HG02588 (cell line): ENCODE measurements around the gene ADAM15.
A peak's percentile ranks its signal among the peaks of the same experiment; 100 is the strongest.

ENCODE experiments used
- ATAC-seq: cut with Tn5 transposase; IDR thresholded peaks from one replicate; pipeline ENCODE4 v1.9.1; 2021; ENCODE audit warnings: mild to moderate bottlenecking, moderate library complexity; ENCODE audit not compliant: unreplicated experiment

ADAM15 gene

GRCh38 chr1:155083865-155084721 is 33.0 kb downstream of the ADAM15 start:
- ATAC-seq: peak; percentile 4

GRCh38 chr1:155084722-155085503 is 33.8 kb downstream of the ADAM15 start:
- peak; percentile 63 for ATAC-seq

GRCh38 chr1:155085504-155086127 is 34.5 kb downstream of the ADAM15 start:
- no peak for ATAC-seq

- no peak for ATAC-seq
These were observed 35.1 kb downstream of the ADAM15 start for GRCh38 chr1:155086128-155086741.

GRCh38 chr1:155086856-155087535 is 35.9 kb downstream of the ADAM15 start:
- no peak for ATAC-seq

GRCh38 chr1:155091071-155092051 is 40.2 kb downstream of the ADAM15 start:
- ATAC-seq: no peak

GRCh38 chr1:155092131-155092530 is 41.0 kb downstream of the ADAM15 start:
- no peak for ATAC-seq

- ATAC-seq: no peak
These were observed 41.5 kb downstream of the ADAM15 start for GRCh38 chr1:155092641-155093040.

- no peak for ATAC-seq
These were observed 43.0 kb downstream of the ADAM15 start for GRCh38 chr1:155093911-155094621.

GRCh38 chr1:155094622-155094948 is 43.5 kb downstream of the ADAM15 start:
- ATAC-seq: no peak

GRCh38 chr1:155099331-155099730 is 48.2 kb downstream of the ADAM15 start:
- no peak for ATAC-seq

- ATAC-seq: no peak
These were observed 52.2 kb downstream of the ADAM15 start for GRCh38 chr1:155103325-155103724.

- no peak for ATAC-seq
These were observed 53.8 kb downstream of the ADAM15 start for GRCh38 chr1:155104605-155105534.

GRCh38 chr1:155105604-155106011 is 54.5 kb downstream of the ADAM15 start:
- no peak for ATAC-seq

GRCh38 chr1:155106862-155107261 is 55.7 kb downstream of the ADAM15 start:
- no peak for ATAC-seq

GRCh38 chr1:155107309-155108264 is 56.5 kb downstream of the ADAM15 start:
- no peak for ATAC-seq

GRCh38 chr1:155108296-155108695 is 57.2 kb downstream of the ADAM15 start:
- no peak for ATAC-seq
